Sigmoid colon (tissue), 4 donors: ENCODE results near the gene MAP1LC3A.

ENCODE experiments used
- CTCF ChIP-seq, 4 experiments: fragments of 450-650 bp in 3 of 4; fragments of 200-600 bp in 1 of 4; IDR thresholded peaks; one replicate each; pipeline ENCODE4 v1.5.1; 2016 to 2019; ENCODE audit warnings: antibody characterized with exemption in 4 of 4, mild to moderate bottlenecking in 3 of 4, moderate library complexity in 2 of 4
- EP300 ChIP-seq, 4 donors: sonication (generic); formaldehyde crosslinking; IDR thresholded peaks; one replicate each; pipeline ENCODE4 v1.6.1; 2017; ENCODE audit warnings: antibody characterized with exemption in 4 of 4

- TF ChIP-seq EP300 (IDR thresholded peaks at IDR 0.05) (no peak), CTCF (IDR thresholded peaks at IDR 0.05) (no peak)
Observed at GRCh38 chr20:34512266-34512954, 46.1 kb upstream of the MAP1LC3A start.
